GM12892 (cell line): ENCODE measurements around the gene WDR20.

Experiments used
- POLR2A ChIP-seq: IDR thresholded peaks from 2 replicates; pipeline ENCODE4 v1.6.1; 2011; ENCODE audit warnings: low read depth, low read length, control low read depth
- POLR2AphosphoS5 ChIP-seq: IDR thresholded peaks from 2 replicates; pipeline ENCODE4 v1.6.1; 2011; ENCODE audit warnings: low read depth, low read length, control low read depth
- TAF1 ChIP-seq: IDR thresholded peaks from 2 replicates; pipeline ENCODE4 v1.6.1; 2011; ENCODE audit warnings: low read depth, mild to moderate bottlenecking, control low read depth, low read length, borderline replicate concordance

GRCh38 chr14:102236026-102236425 is 96.3 kb downstream of the WDR20 start:
- TF ChIP-seq POLR2AphosphoS5 (no peak), POLR2A (no peak), TAF1 (no peak)
